K562 (cell line): Measurements from ENCODE around the gene AP2A2. TPM values are rescaled to one million over a fixed set of nuclear protein-coding genes. Genes with fewer than 3 reads are reported as not detected.

Experiments
- ATAC-seq: fragments of 200-7000 bp; cut with Tn5 transposase; 3 replicates; pipeline ENCODE4 v1.9.1; 2020; ENCODE audit warnings: moderate library complexity
- BruUV-seq: library from RNA; stranded (reverse); fragments of 400-500 nt; replicated peaks from 2 replicates; lab custom pipeline; 2021; lab: Mats Ljungman, UMichigan
- CTCF ChIA-PET: fragments of 300-600 bp; formaldehyde crosslinking; extraction: SDS; loops from one replicate; lab custom pipeline; 2021; ENCODE audit warnings: low intra/inter-chr PET ratio; lab: Yijun Ruan, JAX
- POLR2A ChIA-PET: fragments of 300-600, 350-650 bp; sonication (Branson Sonifier 250); formaldehyde crosslinking; extraction: SDS; loops from one replicate; lab custom pipeline; 2021; ENCODE audit warnings: antibody characterized with exemption, inconsistent platforms; lab: Yijun Ruan, JAX
- DNase-seq, 4 experiments: peaks; one replicate each; pipeline versions ENCODE4 v3.0.0 to v3.0.0-alpha.2; 2011 to 2018; ENCODE audit warnings: low spot score in 3 of 4, mixed read lengths in 3 of 4; ENCODE audit errors: extremely low read depth in 1 of 4
- FAIRE-seq: peaks from 2 replicates; lab custom pipeline; 2011; peaks lifted over from hg19 to GRCh38; lab: Jason Lieb, UNC
- H2AFZ ChIP-seq: 2 replicates; pipeline ENCODE4 v1.6.0; 2011; ENCODE audit warnings: low read depth, low read length, control low read depth, inconsistent platforms
- H3K27ac ChIP-seq: fragments of 200-600 bp; 3 replicates; pipeline ENCODE4 v1.8.0; 2011; ENCODE audit warnings: low read depth, mild to moderate bottlenecking, control low read depth, inconsistent platforms, low read length, moderate library complexity, mixed read lengths; ENCODE audit errors: extremely low read depth
- H3K27me3 ChIP-seq, 2 experiments: fragments of 300-600 bp in 1 of 2; 2 replicates in 1 of 2; 3 replicates in 1 of 2; pipeline versions ENCODE4 v1.6.0 to v1.8.0; 2011; ENCODE audit warnings: inconsistent platforms in 2 of 2, low read length in 2 of 2, mild to moderate bottlenecking in 1 of 2, mixed read lengths in 1 of 2, moderate library complexity in 1 of 2; ENCODE audit not compliant: control insufficient read depth in 2 of 2, insufficient read depth in 2 of 2
- H3K36me3 ChIP-seq: fragments of 300-600 bp; 3 replicates; pipeline ENCODE4 v1.8.0; 2011; ENCODE audit warnings: mild to moderate bottlenecking, low read length, inconsistent platforms; ENCODE audit not compliant: control insufficient read depth, insufficient read depth
- H3K4me1 ChIP-seq, 2 experiments: fragments of 200-600 bp in 1 of 2; replicated peaks in 1 of 2; 2 replicates in 1 of 2; 3 replicates in 1 of 2; pipeline versions ENCODE4 v1.5.1 to v1.8.0; 2011; ENCODE audit warnings: inconsistent platforms in 2 of 2, low read length in 2 of 2, mild to moderate bottlenecking in 1 of 2, mixed read lengths in 1 of 2, moderate library complexity in 1 of 2; ENCODE audit not compliant: control insufficient read depth in 2 of 2, insufficient read depth in 2 of 2
- H3K4me2 ChIP-seq: 2 replicates; pipeline ENCODE4 v1.6.1; 2011; ENCODE audit warnings: low read length, control low read depth, inconsistent platforms, mixed read lengths; ENCODE audit not compliant: insufficient read depth
- H3K4me3 ChIP-seq: fragments of 200-600 bp; sonication (generic), shearing (Covaris generic); 2 replicates; pipeline ENCODE4 v1.5.1; 2016; ENCODE audit warnings: control low read depth, inconsistent platforms
- H3K79me2 ChIP-seq: fragments of 200-600 bp; 3 replicates; pipeline ENCODE4 v1.8.0; 2011; ENCODE audit warnings: low read length, inconsistent platforms; ENCODE audit not compliant: control insufficient read depth, insufficient read depth
- H3K9ac ChIP-seq, 2 experiments: 2 replicates each; pipeline versions ENCODE4 v1.6.0 to v1.6.1; 2011; ENCODE audit warnings: low read depth in 2 of 2, low read length in 2 of 2, control low read depth in 1 of 2, inconsistent platforms in 1 of 2, mild to moderate bottlenecking in 1 of 2, mixed read lengths in 1 of 2; ENCODE audit not compliant: insufficient read depth in 1 of 2
- H3K9me1 ChIP-seq: one replicate; pipeline ENCODE4 v1.6.0; 2011; ENCODE audit warnings: inconsistent platforms, mild to moderate bottlenecking, low read length, moderate library complexity; ENCODE audit not compliant: control insufficient read depth, insufficient read depth
- H3K9me3 ChIP-seq: replicated peaks from 2 replicates; pipeline ENCODE4 v1.5.1; 2011; ENCODE audit warnings: low read depth, low read length, inconsistent platforms; ENCODE audit not compliant: control insufficient read depth, insufficient read depth
- H4K20me1 ChIP-seq: replicated peaks from 2 replicates; pipeline ENCODE4 v1.6.1; 2011; ENCODE audit warnings: low read length, inconsistent platforms, mixed read lengths; ENCODE audit not compliant: control insufficient read depth, insufficient read depth
- ARHGAP35 ChIP-seq: fragments of 450-650 bp; IDR thresholded peaks from 2 replicates; pipeline ENCODE4 v1.6.1; 2018; ENCODE audit not compliant: partially characterized antibody
- ETS2 ChIP-seq: IDR thresholded peaks from 2 replicates; pipeline ENCODE4 v1.6.1; 2016; ENCODE audit warnings: borderline replicate concordance, missing genetic modification characterization, mild to moderate bottlenecking, moderate library complexity, missing compliant biosample characterization; ENCODE audit not compliant: poor library complexity, severe bottlenecking
- SMARCB1 ChIP-seq: IDR thresholded peaks from 2 replicates; pipeline ENCODE4 v1.6.1; 2011; ENCODE audit warnings: improper control_type of control experiment, low read depth; ENCODE audit not compliant: insufficient read length
- TCF7 ChIP-seq: sonication (generic); IDR thresholded peaks from 2 replicates; pipeline ENCODE4 v1.6.1; 2016; ENCODE audit warnings: antibody characterized with exemption, borderline replicate concordance
- TCFL5 ChIP-seq: fragments of 250-450 bp; sonication (Bioruptor Pico); conservative IDR thresholded peaks from 2 replicates; pipeline ENCODE4 v1.6.1; 2021; ENCODE audit warnings: mild to moderate bottlenecking, moderate library complexity, matching md5 sums
- ZNF184 ChIP-seq: sonication (generic); formaldehyde crosslinking; IDR thresholded peaks from 2 replicates; pipeline ENCODE4 v1.5.0; 2020; ENCODE audit warnings: missing genetic modification reagents
- WGBS: fragments of 100-300 bp; shearing (Covaris generic); methylation state at CpG from one replicate; pipeline ENCODE4 v1.1.6; 2016; ENCODE audit warnings: low coverage, mixed read lengths; ENCODE audit not compliant: insufficient coverage; ENCODE audit errors: missing lambda C conversion rate; 5-methylcytosine and 5-hydroxymethylcytosine counted together
- in situ Hi-C: fragments of 300-500 bp; cut with MboI; formaldehyde crosslinking; loops from 4 replicates; pipeline ENCODE4 v1.15.0; 2018; ENCODE audit warnings: inconsistent platforms, mixed read lengths
- intact Hi-C: fragments of 100-400 bp; cut with micrococcal nuclease; formaldehyde crosslinking; loops from 2 replicates; pipeline ENCODE4 v1.14.2; 2022
- polyA plus RNA-seq, 8 experiments: library from polyadenylated mRNA; depleted of rRNA in 4 of 8; stranded (reverse) in 5 of 8; unstranded in 3 of 8; fragments of >200 nt; fragmentation: Nextera tagmentation in 2 of 8; fragmentation: Illumina TruSeq in 1 of 8; extraction: Ambion mirVana in 2 of 8; extraction: Trizol in 1 of 8; gene quantifications; 2 replicates each; pipeline versions ENCODE4 v1.2.1 to v1.2.3, GENCODE V29; 2011 to 2014; ENCODE audit warnings: inconsistent platforms in 1 of 8, missing spikeins in 1 of 8
- total RNA-seq, 7 experiments: library from RNA; depleted of rRNA in 6 of 7; stranded (reverse); fragments of >200 nt in 6 of 7; fragmentation: Illumina TruSeq in 2 of 7; extraction: Trizol in 2 of 7; gene quantifications; 2 replicates each; pipeline versions ENCODE4 v1.2.1 to v1.2.3, GENCODE V29; 2011 to 2021; ENCODE audit warnings: low replicate concordance in 1 of 7
- TF ChIP-seq, protein P1 (sequence below): sonication (generic); formaldehyde crosslinking; IDR thresholded peaks from 2 replicates; pipeline ENCODE4 v1.8.1; 2023; ENCODE audit warnings: mild to moderate bottlenecking, missing genetic modification reagents
- TF ChIP-seq, protein P2 (sequence below): fragments of 250-450 bp; sonication (Bioruptor Pico); IDR thresholded peaks from 2 replicates; pipeline ENCODE4 v1.5.0; 2021
- TF ChIP-seq, protein P3 (sequence below), 2 experiments: IDR thresholded peaks; 2 replicates each; pipeline ENCODE4 v1.6.1; 2011; ENCODE audit warnings: borderline replicate concordance in 1 of 2, control low read depth in 1 of 2, low read depth in 1 of 2, low read length in 1 of 2, mild to moderate bottlenecking in 1 of 2, mixed read lengths in 1 of 2, moderate library complexity in 1 of 2; ENCODE audit not compliant: insufficient read depth in 1 of 2, insufficient read length in 1 of 2, poor library complexity in 1 of 2, severe bottlenecking in 1 of 2; ENCODE audit errors: extremely low read depth in 1 of 2
- TF ChIP-seq, protein P4 (sequence below): sonication (generic); formaldehyde crosslinking; IDR thresholded peaks from 2 replicates; pipeline ENCODE4 v1.8.0; 2022; ENCODE audit warnings: missing genetic modification reagents, mild to moderate bottlenecking, borderline replicate concordance

Gene AP2A2
- total and polyA plus RNA-seq, 9 of the 15 experiments (the other 6 are each of a cell fraction or from before 2014, with no cell fraction given) = 0.69 to 41.7 (median 15.2) TPM

DNA sequence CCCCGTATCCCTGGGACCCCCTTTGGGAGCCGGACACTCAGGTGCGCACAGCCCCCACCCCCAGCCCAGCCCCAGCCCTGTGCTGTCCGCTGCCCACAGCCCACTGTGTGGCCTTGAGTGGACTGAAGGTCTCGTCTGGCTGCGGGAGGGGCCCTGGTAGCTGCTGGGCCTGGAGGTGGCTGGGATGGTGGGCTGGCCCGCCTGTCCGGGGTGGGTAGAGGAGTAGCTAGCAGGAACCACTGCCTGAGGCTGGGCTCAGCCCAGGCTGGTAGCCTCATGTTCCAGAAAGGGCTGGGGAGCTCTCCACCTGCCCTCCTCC, 115.4 kb downstream of the AP2A2 start:
- ATAC-seq = no peak
- no TSS peak for BruUV-seq
- Histone ChIP-seq H3K79me2 (no peaks in the 10 kb centered on the region), H4K20me1 (peaks cover 23% of the 10 kb centered on the region; the same call in 1 of the 2 replicates), H3K4me2 (no peak overlapping the region), H3K4me3 (no peak overlapping the region), H3K9ac (no peak overlapping the region), H3K36me3 (no peaks in the 10 kb centered on the region), H3K4me1 (peaks cover 0 to 54% of the 10 kb centered on the region in 2 experiments; a peak in 2 of 5 replicates), H3K9me1 (no peaks in the 10 kb centered on the region), H3K27me3 (peaks cover 13 to 49% of the 10 kb centered on the region in 2 experiments; a peak in 4 of 5 replicates), H2AFZ (no peak overlapping the region), H3K27ac (no peak overlapping the region), H3K9me3 (no peaks in the 10 kb centered on the region)
- no peak for DNase-seq
- intact Hi-C loops (no loop called here), in situ Hi-C loops (no loop called here)
- WGBS = 7% methylated on average over 3 of the region's 8 CpGs
- POLR2A ChIA-PET = interaction anchor here (0.6 kb wide), 1 partner anchor 1265 kb away, joined by 4 read pairs; no protein-coding TSS in a partner anchor
- FAIRE-seq = no peak
- TF ChIP-seq TCF7 = no peak
- no peak for TF ChIP-seq ZNF184 (CRISPR knock-in tag)
- TF ChIP-seq SMARCB1 = no peak
- TF ChIP-seq, protein P1, sequence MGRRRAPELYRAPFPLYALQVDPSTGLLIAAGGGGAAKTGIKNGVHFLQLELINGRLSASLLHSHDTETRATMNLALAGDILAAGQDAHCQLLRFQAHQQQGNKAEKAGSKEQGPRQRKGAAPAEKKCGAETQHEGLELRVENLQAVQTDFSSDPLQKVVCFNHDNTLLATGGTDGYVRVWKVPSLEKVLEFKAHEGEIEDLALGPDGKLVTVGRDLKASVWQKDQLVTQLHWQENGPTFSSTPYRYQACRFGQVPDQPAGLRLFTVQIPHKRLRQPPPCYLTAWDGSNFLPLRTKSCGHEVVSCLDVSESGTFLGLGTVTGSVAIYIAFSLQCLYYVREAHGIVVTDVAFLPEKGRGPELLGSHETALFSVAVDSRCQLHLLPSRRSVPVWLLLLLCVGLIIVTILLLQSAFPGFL (CRISPR knock-in tag) = no peak
- no peak for TF ChIP-seq ARHGAP35
- TF ChIP-seq TCFL5 (CRISPR knock-in tag) = no peak
- TF ChIP-seq, protein P2, sequence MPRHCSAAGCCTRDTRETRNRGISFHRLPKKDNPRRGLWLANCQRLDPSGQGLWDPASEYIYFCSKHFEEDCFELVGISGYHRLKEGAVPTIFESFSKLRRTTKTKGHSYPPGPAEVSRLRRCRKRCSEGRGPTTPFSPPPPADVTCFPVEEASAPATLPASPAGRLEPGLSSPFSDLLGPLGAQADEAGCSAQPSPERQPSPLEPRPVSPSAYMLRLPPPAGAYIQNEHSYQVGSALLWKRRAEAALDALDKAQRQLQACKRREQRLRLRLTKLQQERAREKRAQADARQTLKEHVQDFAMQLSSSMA = no peak
- TF ChIP-seq, protein P3, sequence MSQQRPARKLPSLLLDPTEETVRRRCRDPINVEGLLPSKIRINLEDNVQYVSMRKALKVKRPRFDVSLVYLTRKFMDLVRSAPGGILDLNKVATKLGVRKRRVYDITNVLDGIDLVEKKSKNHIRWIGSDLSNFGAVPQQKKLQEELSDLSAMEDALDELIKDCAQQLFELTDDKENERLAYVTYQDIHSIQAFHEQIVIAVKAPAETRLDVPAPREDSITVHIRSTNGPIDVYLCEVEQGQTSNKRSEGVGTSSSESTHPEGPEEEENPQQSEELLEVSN (IDR thresholded peaks at IDR 0.05; ENCODE audit: borderline replicate concordance in 1 of 2, extremely low read depth in 1 of 2, insufficient read depth in 1 of 2, insufficient read length in 1 of 2, low read depth in 1 of 2, low read length in 1 of 2, poor library complexity in 1 of 2, severe bottlenecking in 1 of 2) = no peak
- TF ChIP-seq, protein P4, sequence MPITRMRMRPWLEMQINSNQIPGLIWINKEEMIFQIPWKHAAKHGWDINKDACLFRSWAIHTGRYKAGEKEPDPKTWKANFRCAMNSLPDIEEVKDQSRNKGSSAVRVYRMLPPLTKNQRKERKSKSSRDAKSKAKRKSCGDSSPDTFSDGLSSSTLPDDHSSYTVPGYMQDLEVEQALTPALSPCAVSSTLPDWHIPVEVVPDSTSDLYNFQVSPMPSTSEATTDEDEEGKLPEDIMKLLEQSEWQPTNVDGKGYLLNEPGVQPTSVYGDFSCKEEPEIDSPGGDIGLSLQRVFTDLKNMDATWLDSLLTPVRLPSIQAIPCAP (CRISPR knock-in tag) = no peak
- TF ChIP-seq ETS2 (tag) = no peak
- CTCF ChIA-PET = no interaction called here
